Mucosa of descending colon (tissue), 3 donors: ENCODE results near the gene NCOA6. TPM values are rescaled to one million over a fixed set of nuclear protein-coding genes. Genes with fewer than 3 reads are reported as not detected.

Experiments
- ATAC-seq: fragments of 200-7000 bp; cut with Tn5 transposase; one replicate; pipeline ENCODE4 v1.9.1; 2020; ENCODE audit warnings: mild to moderate bottlenecking, moderate library complexity
- DNase-seq, 3 donors: peaks; one replicate each; pipeline ENCODE4 v3.0.0-alpha.2; 2020
- H3K36me3 ChIP-seq: fragments of 200-600 bp; one replicate; pipeline ENCODE4 v1.8.0; 2021; ENCODE audit warnings: low read depth, mild to moderate bottlenecking
- H3K4me1 ChIP-seq: fragments of 200-600 bp; one replicate; pipeline ENCODE4 v1.8.0; 2021; ENCODE audit warnings: low read depth, mild to moderate bottlenecking
- H3K4me3 ChIP-seq: fragments of 200-600 bp; one replicate; pipeline ENCODE4 v1.8.0; 2021; ENCODE audit warnings: mild to moderate bottlenecking
- H3K9me3 ChIP-seq: fragments of 200-600 bp; one replicate; pipeline ENCODE4 v1.8.0; 2021; ENCODE audit warnings: mild to moderate bottlenecking
- intact Hi-C, 2 donors: fragments of 100-400 bp; cut with DNase I in 1 of 2; cut with micrococcal nuclease in 1 of 2; formaldehyde crosslinking; loops; one replicate each; pipeline versions ENCODE4 v1.11.0 to v1.11.1; 2022; cut with DNase I, micrococcal nuclease
- total RNA-seq, 3 donors: library from RNA; stranded (reverse); fragmentation: NEBNext Ultra II Directional in 2 of 3; extraction: Animal tissue kit (Norgen Biotek cat#: 25700) in 2 of 3; gene quantifications; one replicate each; pipeline versions ENCODE4 v1.2.1 to v1.2.4, GENCODE V29; 2021 to 2023
- TF ChIP-seq, protein P1 (sequence below): fragments of 200-600 bp; IDR thresholded peaks from one replicate; pipeline ENCODE4 v1.8.0; 2022; ENCODE audit warnings: antibody characterized with exemption, mild to moderate bottlenecking
- donor health status: DM: no; HTN: no; CAD: no; lungs with moderate emphysema.
- donor health status: DM: no; HTN: no; CAD: no.
- donor health status: DM: no; HTN: yes; CAD: no.

The NCOA6 gene
- total RNA-seq, 3 donors from 2014 or later, result 37.8 to 47.5 (median 44.3) TPM

GRCh38 chr20:34849778-34850177, 24.3 kb upstream of the NCOA6 start:
- DNase-seq, result no peak
- Histone ChIP-seq H3K36me3 (no peaks in the 10 kb centered on the region), H3K4me3 (no peak overlapping the region), H3K9me3 (no peaks in the 10 kb centered on the region), H3K4me1 (no peaks in the 10 kb centered on the region)
- no peak for ATAC-seq
- intact Hi-C loops, result no loop called here
- TF ChIP-seq, protein P1, sequence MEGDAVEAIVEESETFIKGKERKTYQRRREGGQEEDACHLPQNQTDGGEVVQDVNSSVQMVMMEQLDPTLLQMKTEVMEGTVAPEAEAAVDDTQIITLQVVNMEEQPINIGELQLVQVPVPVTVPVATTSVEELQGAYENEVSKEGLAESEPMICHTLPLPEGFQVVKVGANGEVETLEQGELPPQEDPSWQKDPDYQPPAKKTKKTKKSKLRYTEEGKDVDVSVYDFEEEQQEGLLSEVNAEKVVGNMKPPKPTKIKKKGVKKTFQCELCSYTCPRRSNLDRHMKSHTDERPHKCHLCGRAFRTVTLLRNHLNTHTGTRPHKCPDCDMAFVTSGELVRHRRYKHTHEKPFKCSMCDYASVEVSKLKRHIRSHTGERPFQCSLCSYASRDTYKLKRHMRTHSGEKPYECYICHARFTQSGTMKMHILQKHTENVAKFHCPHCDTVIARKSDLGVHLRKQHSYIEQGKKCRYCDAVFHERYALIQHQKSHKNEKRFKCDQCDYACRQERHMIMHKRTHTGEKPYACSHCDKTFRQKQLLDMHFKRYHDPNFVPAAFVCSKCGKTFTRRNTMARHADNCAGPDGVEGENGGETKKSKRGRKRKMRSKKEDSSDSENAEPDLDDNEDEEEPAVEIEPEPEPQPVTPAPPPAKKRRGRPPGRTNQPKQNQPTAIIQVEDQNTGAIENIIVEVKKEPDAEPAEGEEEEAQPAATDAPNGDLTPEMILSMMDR, result no peak

DNA sequence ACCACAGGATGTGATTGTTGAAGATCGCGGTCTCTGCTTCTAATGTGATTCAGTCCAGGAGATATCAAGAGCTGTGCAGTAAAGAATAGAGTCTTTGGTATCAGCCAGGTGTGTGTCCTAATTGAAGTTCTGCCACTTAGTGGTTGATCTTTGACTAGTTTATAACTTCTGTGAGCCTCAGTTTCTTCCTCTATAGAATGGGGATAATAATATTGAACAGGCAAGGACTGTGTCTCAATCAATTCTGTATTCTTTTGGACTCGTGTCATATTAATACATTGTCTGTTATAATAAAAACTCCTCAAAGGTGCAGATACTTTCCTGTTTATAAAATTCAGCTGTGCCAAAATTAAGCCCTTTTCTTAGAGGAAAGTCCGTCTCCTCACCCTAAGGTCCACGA, 23.1 kb upstream of the NCOA6 start:
- Histone ChIP-seq H3K36me3 (no peaks in the 10 kb centered on the region), H3K4me3 (no peak overlapping the region), H3K9me3 (no peaks in the 10 kb centered on the region), H3K4me1 (no peaks in the 10 kb centered on the region)
- DNase-seq (no peak), ATAC-seq (no peak)
- intact Hi-C loops, result no loop called here
- TF ChIP-seq, protein P1, result no peak

DNA sequence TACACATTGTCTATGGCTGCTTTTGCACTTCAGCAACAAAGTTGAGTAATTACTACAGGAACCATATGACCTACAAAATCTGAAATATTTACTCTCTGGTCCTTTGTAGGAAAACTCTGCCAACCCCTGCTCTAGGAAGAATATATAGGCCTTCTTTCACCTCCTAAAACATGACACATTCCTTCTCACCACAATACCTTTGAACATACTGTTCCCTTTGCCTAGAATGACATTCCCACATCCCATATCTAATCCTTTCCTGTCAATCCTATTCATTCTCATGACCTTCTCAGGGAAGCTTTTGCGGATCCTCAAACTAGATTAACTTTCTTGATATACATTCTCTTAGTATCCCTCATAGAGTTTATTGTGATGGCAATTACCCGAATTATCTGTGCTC, 18.0 kb upstream of the NCOA6 start:
- Histone ChIP-seq H3K9me3 (no peaks in the 10 kb centered on the region), H3K36me3 (no peaks in the 10 kb centered on the region), H3K4me1 (no peaks in the 10 kb centered on the region), H3K4me3 (no peak overlapping the region)
- no peak for DNase-seq
- no peak for ATAC-seq
- TF ChIP-seq, protein P1, result no peak
- intact Hi-C loops, result no loop called here

DNA sequence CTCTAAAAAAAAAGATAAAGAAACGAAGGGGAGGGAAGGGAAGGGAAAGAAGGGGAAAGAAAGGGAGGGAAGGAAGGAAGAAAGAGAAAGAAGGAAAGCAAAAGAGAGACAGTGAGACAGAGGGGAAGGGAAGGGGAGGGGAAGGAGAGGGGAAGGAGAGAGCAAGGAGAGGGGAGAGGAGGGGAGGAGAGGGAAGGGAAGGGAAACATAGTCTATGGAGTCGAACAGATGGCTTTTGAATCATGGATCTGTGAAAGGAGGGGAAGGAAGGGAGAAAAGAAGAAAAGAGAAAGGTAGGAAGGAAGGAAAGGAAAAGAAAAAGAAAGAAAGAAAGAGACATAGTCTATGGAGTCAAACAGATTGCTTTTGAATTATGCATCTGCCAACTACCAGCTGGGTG, 16.7 kb upstream of the NCOA6 start:
- H3K36me3 ChIP-seq, result no peaks in the 10 kb centered on the region
- DNase-seq (no peak), ATAC-seq (no peak)
- intact Hi-C loops, result no loop called here
- TF ChIP-seq, protein P1, result no peak
- H3K4me3 ChIP-seq, result no peak overlapping the region
- no peaks in the 10 kb centered on the region for H3K4me1 ChIP-seq
- no peaks in the 10 kb centered on the region for H3K9me3 ChIP-seq

DNA sequence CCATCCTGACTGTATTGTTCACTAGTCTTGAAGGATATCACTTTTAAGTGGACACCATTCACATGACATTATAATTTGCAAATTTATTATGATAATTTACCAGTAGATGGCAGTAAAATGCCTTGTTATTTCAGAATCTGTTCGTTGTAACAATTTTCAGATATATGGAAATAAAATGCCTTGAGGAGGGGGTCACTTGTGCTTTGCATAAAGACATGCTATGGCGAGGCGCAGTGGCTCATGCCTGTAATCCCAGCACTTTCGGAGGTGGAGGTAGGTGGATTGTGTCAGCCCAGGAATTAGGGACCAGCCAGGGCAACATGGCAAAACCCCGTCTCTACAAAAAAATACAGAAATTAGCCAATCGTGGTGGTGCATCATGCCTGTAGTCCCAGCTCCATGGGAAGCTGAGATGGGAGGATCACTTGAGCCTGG, 9.0 kb upstream of the NCOA6 start:
- Histone ChIP-seq H3K9me3 (no peaks in the 10 kb centered on the region), H3K36me3 (no peaks in the 10 kb centered on the region), H3K4me1 (no peaks in the 10 kb centered on the region), H3K4me3 (no peak overlapping the region)
- intact Hi-C loops, result no loop called here
- DNase-seq (no peak), ATAC-seq (peak; percentile 45)
- TF ChIP-seq, protein P1, result no peak

- no peak for ATAC-seq
- TF ChIP-seq, protein P1, result no peak
- no peak for DNase-seq
- Histone ChIP-seq H3K4me3 (no peak overlapping the region), H3K4me1 (no peaks in the 10 kb centered on the region), H3K9me3 (no peaks in the 10 kb centered on the region), H3K36me3 (no peaks in the 10 kb centered on the region)
- intact Hi-C loops, result no loop called here
Measured at GRCh38 chr20:34831936-34832335, 6.5 kb upstream of the NCOA6 start.
